Measurements from ENCODE around the gene POU6F2. TPM values are rescaled to one million over a fixed set of nuclear protein-coding genes. Genes with fewer than 3 reads are reported as not detected.

POU6F2 gene
- polyA plus RNA-seq, 4 donors: 0.16 TPM; not detected in 3

GRCh38 chr7:39084349-39084748 lies 106.6 kb downstream of the POU6F2 start:
- FAIRE-seq: no peak
- no peak for DNase-seq
- Histone ChIP-seq H3K4me1 (ENCODE audit: control insufficient read depth in 3 of 3, insufficient read depth in 2 of 3, low read depth in 1 of 3, low read length in 2 of 3) (no peaks in the 10 kb centered on the region), H3K36me3 (ENCODE audit: control insufficient read depth in 3 of 3, insufficient read depth in 2 of 3, low read depth in 1 of 3, low read length in 3 of 3) (no peaks in the 10 kb centered on the region), H3K27me3 (ENCODE audit: control insufficient read depth in 3 of 3, insufficient read depth in 3 of 3, low read length in 3 of 3) (peaks cover 0 to 8% (median 0%) of the 10 kb centered on the region in 3 donors), H3K9me3 (ENCODE audit: control insufficient read depth in 2 of 2, insufficient read depth in 1 of 2, low read depth in 1 of 2, low read length in 1 of 2) (no peaks in the 10 kb centered on the region), H3K27ac (ENCODE audit: low read depth in 1 of 3, low read length in 2 of 3) (no peak overlapping the region), H3K4me3 (ENCODE audit: low read depth in 1 of 3, low read length in 3 of 3) (no peak overlapping the region)
- 81 to 87% (median 85%) methylated on average over 3 of the region's 3 CpGs for WGBS, 3 donors

DNA sequence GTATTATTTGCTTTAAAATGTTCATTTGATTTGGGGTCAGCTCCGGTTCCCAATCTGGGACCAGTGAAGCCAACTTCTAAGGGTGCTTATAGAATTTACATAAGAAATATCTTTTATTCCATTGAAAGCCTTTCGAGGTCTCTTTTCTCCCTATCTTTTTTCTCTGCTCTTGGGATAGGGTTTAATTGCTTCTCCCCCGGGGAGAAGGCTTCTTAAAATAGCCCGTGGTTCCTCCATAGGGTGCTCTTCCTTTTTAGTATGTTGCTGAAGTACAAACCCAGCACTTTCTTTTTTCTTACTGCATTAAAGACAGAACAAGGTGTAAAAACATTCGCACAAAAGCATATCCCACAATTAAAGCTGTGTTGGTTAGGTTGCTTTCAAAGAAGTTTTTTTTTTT lies 107.5 kb downstream of the POU6F2 start:
- Histone ChIP-seq H3K4me3 (ENCODE audit: low read depth in 1 of 3, low read length in 3 of 3) (no peak overlapping the region), H3K36me3 (ENCODE audit: control insufficient read depth in 3 of 3, insufficient read depth in 2 of 3, low read depth in 1 of 3, low read length in 3 of 3) (no peaks in the 10 kb centered on the region), H3K27me3 (ENCODE audit: control insufficient read depth in 3 of 3, insufficient read depth in 3 of 3, low read length in 3 of 3) (peaks cover 0 to 8% (median 0%) of the 10 kb centered on the region in 3 donors), H3K27ac (ENCODE audit: low read depth in 1 of 3, low read length in 2 of 3) (no peak overlapping the region), H3K4me1 (ENCODE audit: control insufficient read depth in 3 of 3, insufficient read depth in 2 of 3, low read depth in 1 of 3, low read length in 2 of 3) (no peaks in the 10 kb centered on the region), H3K9me3 (ENCODE audit: control insufficient read depth in 2 of 2, insufficient read depth in 1 of 2, low read depth in 1 of 2, low read length in 1 of 2) (no peaks in the 10 kb centered on the region)
- WGBS, 3 donors: 25 to 35% (median 33%) methylated on average over 5 of the region's 5 CpGs
- DNase-seq (no peak), FAIRE-seq (no peak)

GRCh38 chr7:39085590-39086049 lies 107.9 kb downstream of the POU6F2 start:
- H3K4me3 ChIP-seq (ENCODE audit: low read depth in 1 of 3, low read length in 3 of 3): no peak overlapping the region
- WGBS, 3 donors: 18 to 25% (median 19%) methylated on average over 10 to 11 of the region's 11 CpGs

GRCh38 chr7:39086638-39087360 lies 109.1 kb downstream of the POU6F2 start:
- Histone ChIP-seq H3K9me3 (ENCODE audit: control insufficient read depth in 2 of 2, insufficient read depth in 1 of 2, low read depth in 1 of 2, low read length in 1 of 2) (no peaks in the 10 kb centered on the region), H3K4me3 (ENCODE audit: low read depth in 1 of 3, low read length in 3 of 3) (no peak overlapping the region), H3K36me3 (ENCODE audit: control insufficient read depth in 3 of 3, insufficient read depth in 2 of 3, low read depth in 1 of 3, low read length in 3 of 3) (no peaks in the 10 kb centered on the region), H3K27ac (ENCODE audit: low read depth in 1 of 3, low read length in 2 of 3) (no peak overlapping the region), H3K4me1 (ENCODE audit: control insufficient read depth in 3 of 3, insufficient read depth in 2 of 3, low read depth in 1 of 3, low read length in 2 of 3) (no peaks in the 10 kb centered on the region), H3K27me3 (ENCODE audit: control insufficient read depth in 3 of 3, insufficient read depth in 3 of 3, low read length in 3 of 3) (peaks cover 0 to 8% (median 0%) of the 10 kb centered on the region in 3 donors)
- 80 to 86% (median 85%) methylated on average over 10 of the region's 10 CpGs for WGBS, 3 donors
- DNase-seq (no peak), FAIRE-seq (no peak)

More at GRCh38 chr7:39085590-39086049, 107.9 kb downstream of the POU6F2 start:
- Histone ChIP-seq H3K9me3 (ENCODE audit: control insufficient read depth in 2 of 2, insufficient read depth in 1 of 2, low read depth in 1 of 2, low read length in 1 of 2) (no peaks in the 10 kb centered on the region), H3K27me3 (ENCODE audit: control insufficient read depth in 3 of 3, insufficient read depth in 3 of 3, low read length in 3 of 3) (peaks cover 0 to 8% (median 0%) of the 10 kb centered on the region in 3 donors), H3K4me1 (ENCODE audit: control insufficient read depth in 3 of 3, insufficient read depth in 2 of 3, low read depth in 1 of 3, low read length in 2 of 3) (no peaks in the 10 kb centered on the region), H3K27ac (ENCODE audit: low read depth in 1 of 3, low read length in 2 of 3) (no peak overlapping the region), H3K36me3 (ENCODE audit: control insufficient read depth in 3 of 3, insufficient read depth in 2 of 3, low read depth in 1 of 3, low read length in 3 of 3) (no peaks in the 10 kb centered on the region)
- FAIRE-seq: no peak
- DNase-seq: peak in 1 of 2 donors; percentile 8

GRCh38 chr7:39088730-39089593 lies 111.3 kb downstream of the POU6F2 start:
- Histone ChIP-seq H3K4me1 (ENCODE audit: control insufficient read depth in 3 of 3, insufficient read depth in 2 of 3, low read depth in 1 of 3, low read length in 2 of 3) (no peaks in the 10 kb centered on the region), H3K4me3 (ENCODE audit: low read depth in 1 of 3, low read length in 3 of 3) (no peak overlapping the region), H3K36me3 (ENCODE audit: control insufficient read depth in 3 of 3, insufficient read depth in 2 of 3, low read depth in 1 of 3, low read length in 3 of 3) (no peaks in the 10 kb centered on the region), H3K27ac (ENCODE audit: low read depth in 1 of 3, low read length in 2 of 3) (no peak overlapping the region), H3K9me3 (ENCODE audit: control insufficient read depth in 2 of 2, insufficient read depth in 1 of 2, low read depth in 1 of 2, low read length in 1 of 2) (no peaks in the 10 kb centered on the region), H3K27me3 (ENCODE audit: control insufficient read depth in 3 of 3, insufficient read depth in 3 of 3, low read length in 3 of 3) (peaks cover 0 to 6% (median 0%) of the 10 kb centered on the region in 3 donors)
- no peak for FAIRE-seq
- 65 to 75% (median 69%) methylated on average over 3 of the region's 3 CpGs for WGBS, 3 donors
- no peak for DNase-seq

DNA sequence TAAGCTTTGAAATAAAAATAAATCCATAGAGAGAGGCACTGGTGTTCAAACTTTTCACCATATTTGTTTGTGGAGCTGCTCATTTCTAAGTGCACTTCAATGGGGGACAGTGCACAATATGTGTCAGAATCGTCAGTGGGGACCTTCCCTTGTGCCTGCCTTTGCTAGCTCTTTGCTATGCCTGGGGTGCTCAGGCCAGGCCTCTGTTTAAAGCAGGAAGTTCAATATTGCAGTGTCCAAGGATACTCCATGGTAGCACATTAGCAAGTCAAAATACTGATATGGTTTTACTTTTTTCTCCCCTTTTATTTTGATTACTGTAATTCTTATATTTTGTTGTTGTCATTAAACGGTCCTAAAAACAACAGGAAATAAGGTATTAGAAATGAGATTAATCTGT lies 113.4 kb downstream of the POU6F2 start:
- Histone ChIP-seq H3K4me1 (ENCODE audit: control insufficient read depth in 3 of 3, insufficient read depth in 2 of 3, low read depth in 1 of 3, low read length in 2 of 3) (no peaks in the 10 kb centered on the region), H3K9me3 (ENCODE audit: control insufficient read depth in 2 of 2, insufficient read depth in 1 of 2, low read depth in 1 of 2, low read length in 1 of 2) (no peaks in the 10 kb centered on the region), H3K27ac (ENCODE audit: low read depth in 1 of 3, low read length in 2 of 3) (no peak overlapping the region), H3K36me3 (ENCODE audit: control insufficient read depth in 3 of 3, insufficient read depth in 2 of 3, low read depth in 1 of 3, low read length in 3 of 3) (no peaks in the 10 kb centered on the region), H3K4me3 (ENCODE audit: low read depth in 1 of 3, low read length in 3 of 3) (no peak overlapping the region), H3K27me3 (ENCODE audit: control insufficient read depth in 3 of 3, insufficient read depth in 3 of 3, low read length in 3 of 3) (peaks cover 0 to under 1% (median 0%) of the 10 kb centered on the region in 3 donors)
- no peak for DNase-seq
- no peak for FAIRE-seq
- 61 to 69% (median 69%) methylated on average over 2 of the region's 2 CpGs for WGBS, 3 donors

DNA sequence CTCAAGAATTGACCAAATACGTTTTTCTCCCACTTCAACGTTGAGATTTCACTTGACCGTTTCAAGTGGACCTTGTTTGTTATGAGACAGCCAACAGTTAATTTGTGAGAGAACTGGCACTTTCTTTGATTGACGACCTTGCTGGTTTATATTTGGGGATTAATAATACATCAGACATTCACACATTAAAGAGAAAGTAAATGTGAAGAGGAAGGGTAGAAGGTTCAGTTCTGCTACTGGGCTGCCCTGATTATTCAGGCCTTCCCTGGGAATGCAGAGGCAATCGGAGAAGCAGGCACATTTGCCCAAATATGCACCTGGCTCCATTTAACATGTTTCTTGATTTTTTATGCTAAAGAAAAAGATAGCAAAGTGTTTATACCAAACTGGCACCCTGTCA lies 114.1 kb downstream of the POU6F2 start:
- no peak for FAIRE-seq
- Histone ChIP-seq H3K4me1 (ENCODE audit: control insufficient read depth in 3 of 3, insufficient read depth in 2 of 3, low read depth in 1 of 3, low read length in 2 of 3) (no peaks in the 10 kb centered on the region), H3K4me3 (ENCODE audit: low read depth in 1 of 3, low read length in 3 of 3) (no peak overlapping the region), H3K27ac (ENCODE audit: low read depth in 1 of 3, low read length in 2 of 3) (no peak overlapping the region), H3K9me3 (ENCODE audit: control insufficient read depth in 2 of 2, insufficient read depth in 1 of 2, low read depth in 1 of 2, low read length in 1 of 2) (no peaks in the 10 kb centered on the region), H3K27me3 (ENCODE audit: control insufficient read depth in 3 of 3, insufficient read depth in 3 of 3, low read length in 3 of 3) (no peaks in the 10 kb centered on the region), H3K36me3 (ENCODE audit: control insufficient read depth in 3 of 3, insufficient read depth in 2 of 3, low read depth in 1 of 3, low read length in 3 of 3) (no peaks in the 10 kb centered on the region)
- no peak for DNase-seq
- WGBS, 3 donors: 61 to 75% (median 72%) methylated on average over 5 of the region's 5 CpGs

DNA sequence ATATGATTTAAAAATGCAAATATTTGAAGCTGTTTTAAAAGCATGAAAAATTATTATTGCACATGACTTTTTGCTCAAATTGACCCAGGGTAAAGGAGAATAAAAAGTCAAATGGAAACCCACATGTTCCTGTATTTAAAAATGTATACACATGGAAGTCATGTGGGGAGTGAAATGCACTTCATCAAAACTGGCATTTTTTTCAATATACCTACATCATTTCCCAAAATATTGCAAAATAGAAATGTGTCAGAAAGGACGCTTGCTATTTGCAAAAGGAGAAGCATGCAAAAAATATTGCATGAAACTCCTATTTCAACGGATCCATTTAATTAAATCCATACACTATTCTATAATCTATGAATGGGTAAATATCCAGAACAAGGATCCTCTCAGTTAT lies 117.0 kb downstream of the POU6F2 start:
- H3K27me3 ChIP-seq (ENCODE audit: control insufficient read depth in 3 of 3, insufficient read depth in 3 of 3, low read length in 3 of 3): no peaks in the 10 kb centered on the region
- no peak overlapping the region for H3K27ac ChIP-seq (ENCODE audit: low read depth in 1 of 3, low read length in 2 of 3)
- H3K36me3 ChIP-seq (ENCODE audit: control insufficient read depth in 3 of 3, insufficient read depth in 2 of 3, low read depth in 1 of 3, low read length in 3 of 3): no peaks in the 10 kb centered on the region
- no peak for DNase-seq
- no peaks in the 10 kb centered on the region for H3K9me3 ChIP-seq (ENCODE audit: control insufficient read depth in 2 of 2, insufficient read depth in 1 of 2, low read depth in 1 of 2, low read length in 1 of 2)
- 81 to 89% (median 85%) methylated on average over 2 of the region's 2 CpGs for WGBS, 3 donors
- no peaks in the 10 kb centered on the region for H3K4me1 ChIP-seq (ENCODE audit: control insufficient read depth in 3 of 3, insufficient read depth in 2 of 3, low read depth in 1 of 3, low read length in 2 of 3)
- no peak for FAIRE-seq
- no peak overlapping the region for H3K4me3 ChIP-seq (ENCODE audit: low read depth in 1 of 3, low read length in 3 of 3)
